Rectal smooth muscle tissue (tissue), 1 donor: Measurements from ENCODE around the gene TSPOAP1.

Source experiments
- H3K27ac ChIP-seq: one replicate; pipeline ENCODE4 v1.7.0; 2013; ENCODE audit warnings: low read depth, low read length, inconsistent platforms
- H3K27me3 ChIP-seq: one replicate; pipeline ENCODE4 v1.7.0; 2013; ENCODE audit warnings: low read length; ENCODE audit not compliant: control insufficient read depth, insufficient read depth
- H3K36me3 ChIP-seq: one replicate; pipeline ENCODE4 v1.7.0; 2013; ENCODE audit warnings: low read length; ENCODE audit not compliant: control insufficient read depth, insufficient read depth
- H3K4me1 ChIP-seq: one replicate; pipeline ENCODE4 v1.7.0; 2013; ENCODE audit warnings: low read length; ENCODE audit not compliant: control insufficient read depth, insufficient read depth
- H3K4me3 ChIP-seq: one replicate; pipeline ENCODE4 v1.7.0; 2013; ENCODE audit warnings: low read length
- H3K9ac ChIP-seq: one replicate; pipeline ENCODE4 v1.7.0; 2013; ENCODE audit warnings: low read length

Gene TSPOAP1

DNA sequence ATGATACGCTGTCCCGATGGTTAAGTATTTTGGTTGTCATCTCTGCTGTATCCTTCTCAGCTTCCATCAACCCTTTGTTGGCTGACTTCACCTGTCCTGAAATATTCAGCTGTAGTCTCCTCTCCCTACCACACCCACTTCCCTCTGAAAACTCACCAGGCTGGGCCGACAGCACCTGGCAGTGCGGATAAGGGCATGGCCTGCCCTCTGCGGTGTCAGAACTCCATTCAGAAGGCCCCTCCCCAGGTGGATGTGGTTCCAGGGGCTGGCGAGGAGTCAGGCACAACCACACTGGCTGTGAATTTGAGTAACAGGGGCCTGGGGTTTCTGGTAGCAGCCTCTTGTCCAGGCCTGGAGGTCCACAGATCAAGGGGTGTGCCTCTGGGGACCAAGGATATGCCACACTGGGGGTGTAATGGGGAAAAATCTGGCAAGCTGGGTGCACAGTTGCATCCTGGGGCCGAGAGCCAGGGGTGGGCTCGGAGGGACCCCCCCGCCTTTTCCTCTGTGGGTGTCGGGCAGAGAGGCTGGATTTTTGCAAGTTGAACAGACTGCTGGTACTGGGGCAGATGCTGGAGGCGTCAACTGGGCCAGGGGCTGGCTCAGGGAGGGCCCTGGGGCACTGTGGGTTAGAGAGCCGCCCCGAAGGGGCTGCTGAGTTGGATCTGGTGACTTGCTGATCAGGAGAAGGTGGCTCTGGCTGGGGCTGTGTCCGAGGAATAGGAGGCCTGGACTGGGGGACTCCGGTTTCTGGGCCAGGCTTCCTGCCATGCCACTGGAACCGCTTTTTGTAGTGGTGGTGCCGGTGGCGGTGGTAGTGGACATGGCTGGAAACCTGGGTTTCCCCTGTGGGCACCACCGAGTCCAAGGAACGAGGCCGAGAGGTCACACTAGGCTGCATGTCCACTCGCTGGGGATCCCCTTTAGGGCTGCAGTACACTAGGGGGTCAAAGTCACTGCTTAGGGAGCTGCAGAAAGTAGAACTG is 29.0 kb upstream of the TSPOAP1 start:
- Histone ChIP-seq H3K4me1 (no peaks in the 10 kb centered on the region), H3K27me3 (no peaks in the 10 kb centered on the region), H3K9ac (no peak overlapping the region), H3K4me3 (no peak overlapping the region), H3K36me3 (peaks cover 7% of the 10 kb centered on the region), H3K27ac (no peak overlapping the region)

- no peaks in the 10 kb centered on the region for H3K27me3 ChIP-seq
- H3K36me3 ChIP-seq: peaks cover 7% of the 10 kb centered on the region
- H3K4me3 ChIP-seq: no peak overlapping the region
- H3K27ac ChIP-seq: no peak overlapping the region
- peaks cover 4% of the 10 kb centered on the region for H3K4me1 ChIP-seq
- H3K9ac ChIP-seq: no peak overlapping the region
Measured at GRCh38 chr17:58356231-58356630, 27.6 kb upstream of the TSPOAP1 start.

GRCh38 chr17:58354541-58355216 is 26.1 kb upstream of the TSPOAP1 start:
- H3K9ac ChIP-seq: no peak overlapping the region
- H3K36me3 ChIP-seq: peaks cover 9% of the 10 kb centered on the region
- H3K27ac ChIP-seq: no peak overlapping the region
- no peak overlapping the region for H3K4me3 ChIP-seq
- no peaks in the 10 kb centered on the region for H3K27me3 ChIP-seq
- peaks cover 6% of the 10 kb centered on the region for H3K4me1 ChIP-seq

- Histone ChIP-seq H3K27me3 (no peaks in the 10 kb centered on the region), H3K27ac (peak overlapping the region; percentile 90), H3K9ac (no peak overlapping the region), H3K4me3 (peak overlapping the region; percentile 100), H3K4me1 (peaks cover 6% of the 10 kb centered on the region), H3K36me3 (peaks cover 16% of the 10 kb centered on the region)
Measured at GRCh38 chr17:58353389-58353825, 24.8 kb upstream of the TSPOAP1 start.

- H3K27ac ChIP-seq: peak overlapping the region; percentile 90
- peak overlapping the region; percentile 100 for H3K4me3 ChIP-seq
- H3K9ac ChIP-seq: peak overlapping the region; percentile 84
- H3K36me3 ChIP-seq: peaks cover 22% of the 10 kb centered on the region
- no peaks in the 10 kb centered on the region for H3K27me3 ChIP-seq
- H3K4me1 ChIP-seq: peaks cover 6% of the 10 kb centered on the region
Measured at GRCh38 chr17:58352596-58353388, 24.2 kb upstream of the TSPOAP1 start.

DNA sequence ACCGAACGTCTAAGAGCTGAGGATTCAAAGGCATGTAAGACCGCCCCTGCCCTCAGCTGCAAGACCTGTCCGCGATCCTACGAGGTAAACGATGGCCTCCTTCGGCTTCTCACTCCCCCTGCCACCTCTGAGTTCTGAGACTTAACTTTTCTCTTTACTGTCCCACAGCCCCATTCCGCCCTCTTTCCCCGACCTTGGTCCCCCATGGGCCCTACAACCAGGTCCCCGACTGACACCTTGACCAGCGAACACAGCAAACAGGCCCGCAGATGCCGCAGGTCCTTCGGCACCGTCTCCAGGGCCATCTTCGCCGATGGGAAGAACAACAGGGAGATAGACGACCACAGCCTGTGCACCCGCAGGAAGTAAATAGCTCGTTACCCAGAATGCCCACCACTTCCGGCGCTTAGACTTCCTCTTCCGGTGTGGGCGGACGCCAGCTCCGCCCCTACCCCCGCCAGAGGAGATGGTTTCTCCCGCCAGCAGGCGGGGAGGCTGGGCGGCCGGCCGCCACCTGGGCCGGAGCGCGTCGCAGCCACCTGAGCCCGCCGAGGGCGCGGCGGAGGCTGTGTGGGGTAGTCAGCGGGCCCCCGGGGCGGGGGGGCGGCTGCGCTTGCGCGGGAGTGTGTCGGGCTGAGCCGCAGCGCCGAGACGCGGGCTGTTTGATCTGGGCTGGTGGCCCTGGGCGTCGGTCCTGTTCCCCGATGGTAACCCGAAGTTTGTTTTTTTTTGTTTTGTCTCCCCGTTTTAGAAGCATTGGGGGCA is 23.4 kb upstream of the TSPOAP1 start, which contains the start of gene SUPT4H1:
SUPT4H1 (minus strand) TSS at position 371 of the 765 bp plus-strand sequence; CDS start at position 305, 66 bp downstream.
- Histone ChIP-seq H3K4me3 (peak within 1 kb of the TSS; percentile 100), H3K4me1 (peaks cover 6% of the 10 kb centered on the region), H3K36me3 (peaks cover 29% of the 10 kb centered on the region), H3K27me3 (no peaks in the 10 kb centered on the region), H3K9ac (peak within 1 kb of the TSS; percentile 96), H3K27ac (peak within 1 kb of the TSS; percentile 90)

GRCh38 chr17:58351182-58351581 is 22.6 kb upstream of the TSPOAP1 start:
- H3K4me1 ChIP-seq: peaks cover 6% of the 10 kb centered on the region
- no peak overlapping the region for H3K9ac ChIP-seq
- no peaks in the 10 kb centered on the region for H3K27me3 ChIP-seq
- H3K36me3 ChIP-seq: peaks cover 34% of the 10 kb centered on the region
- H3K27ac ChIP-seq: no peak overlapping the region
- peak overlapping the region; percentile 100 for H3K4me3 ChIP-seq

DNA sequence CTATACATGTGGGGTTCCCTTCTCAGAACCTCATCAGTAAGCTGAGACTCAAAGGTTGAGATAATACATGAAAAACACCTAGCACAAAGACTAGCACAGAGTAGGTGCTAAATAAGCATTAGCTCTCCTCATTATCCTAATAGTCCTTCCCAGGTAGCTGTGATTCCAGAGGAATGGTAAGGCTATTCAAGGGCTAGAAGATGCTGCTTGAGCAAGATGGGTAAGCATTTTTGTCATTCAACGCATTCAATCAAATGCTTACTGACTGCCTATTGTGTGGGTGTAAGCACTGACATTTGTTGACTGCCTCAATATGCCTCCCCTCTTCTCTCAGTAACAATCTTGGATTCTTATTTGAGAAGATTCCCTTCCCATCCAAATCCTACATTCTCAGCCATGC is 19.4 kb upstream of the TSPOAP1 start:
- peaks cover 38% of the 10 kb centered on the region for H3K36me3 ChIP-seq
- no peaks in the 10 kb centered on the region for H3K27me3 ChIP-seq
- H3K4me3 ChIP-seq: no peak overlapping the region
- H3K9ac ChIP-seq: no peak overlapping the region
- H3K4me1 ChIP-seq: peaks cover 6% of the 10 kb centered on the region
- no peak overlapping the region for H3K27ac ChIP-seq

- Histone ChIP-seq H3K27me3 (no peaks in the 10 kb centered on the region), H3K27ac (no peak overlapping the region), H3K9ac (no peak overlapping the region), H3K36me3 (peaks cover 38% of the 10 kb centered on the region), H3K4me1 (no peaks in the 10 kb centered on the region), H3K4me3 (no peak overlapping the region)
Measured at GRCh38 chr17:58345500-58345899, 16.9 kb upstream of the TSPOAP1 start.

GRCh38 chr17:58344791-58345157 is 16.2 kb upstream of the TSPOAP1 start:
- Histone ChIP-seq H3K27me3 (no peaks in the 10 kb centered on the region), H3K4me1 (no peaks in the 10 kb centered on the region), H3K4me3 (no peak overlapping the region), H3K27ac (no peak overlapping the region), H3K9ac (no peak overlapping the region), H3K36me3 (peaks cover 37% of the 10 kb centered on the region)

GRCh38 chr17:58344047-58344790 is 15.6 kb upstream of the TSPOAP1 start:
- Histone ChIP-seq H3K36me3 (peaks cover 32% of the 10 kb centered on the region), H3K9ac (no peak overlapping the region), H3K4me1 (no peaks in the 10 kb centered on the region), H3K27ac (no peak overlapping the region), H3K4me3 (peak overlapping the region; percentile 18), H3K27me3 (no peaks in the 10 kb centered on the region)
